Measurements from ENCODE around the gene MGAT5B. TPM values are rescaled to one million over a fixed set of nuclear protein-coding genes. Genes with fewer than 3 reads are reported as not detected.

The MGAT5B gene
- 1.5 and 5.7 TPM in 2 replicates for total RNA-seq (2011; cell fraction: chromatin; rRNA removed; ENCODE audit: low replicate concordance)
- 2.2 and 2.5 TPM in 2 replicates for total RNA-seq (2011; cell fraction: nucleolus; rRNA removed)
- 0.76 and 1.6 TPM in 2 replicates for total RNA-seq (2011; cell fraction: nucleoplasm; rRNA removed)
- total RNA-seq (2014; rRNA removed) (0.18 and 0.29 TPM in 2 replicates), total RNA-seq (2014; rRNA removed; fragmentation: Illumina TruSeq; extraction: Trizol) (0.19 TPM in 1 of 2 replicates, not detected in the other), total RNA-seq (2015; rRNA removed; fragmentation: Illumina TruSeq; extraction: Trizol) (not detected in 2 replicates), total RNA-seq (2021) (0.16 and 0.22 TPM in 2 replicates), polyA plus RNA-seq (2011; rRNA removed) (0.43 and 0.79 TPM in 2 replicates), polyA plus RNA-seq (2014; fragmentation: Illumina TruSeq; extraction: Trizol) (0.09 and 0.17 TPM in 2 replicates), polyA plus RNA-seq (2014; fragmentation: Nextera tagmentation; extraction: Ambion mirVana) (not detected), polyA plus RNA-seq (2014; rRNA removed) (0.16 TPM in 1 of 2 replicates, not detected in the other), polyA minus RNA-seq (2011; rRNA and poly(A)+ RNA removed) (0.09 and 0.11 TPM in 2 replicates), Bru-seq, nascent RNA (percentile 18 among the genes with signal in this experiment), BruChase-seq, experiment 1, labeled RNA remaining after a 2-hour chase (percentile 8 among the genes with signal in this experiment), BruChase-seq, experiment 2, labeled RNA remaining after a 6-hour chase (percentile 8 among the genes with signal in this experiment)
- polyA plus RNA-seq (2011; cell fraction: cytosol; rRNA removed) = 0.59 and 1.2 TPM in 2 replicates
- polyA plus RNA-seq (2011; cell fraction: nucleus; rRNA removed) = 2.3 and 3.9 TPM in 2 replicates
- polyA plus RNA-seq (2012) = 0.19 and 0.22 TPM in 2 replicates
- polyA minus RNA-seq (2011; cell fraction: cytosol; rRNA and poly(A)+ RNA removed) = 1.5 TPM in 1 of 2 replicates, not detected in the other
- polyA minus RNA-seq (2011; cell fraction: nucleus; rRNA and poly(A)+ RNA removed) = 1.5 and 1.9 TPM in 2 replicates
- long read RNA-seq, experiment 1, partial matches to known transcripts = 0 of 1 reads
- long read RNA-seq, experiment 1, other reads (novel, unspliced or antisense) = 1 of 1 reads
- long read RNA-seq, experiment 2 = 0 reads
- long read RNA-seq, experiment 3 = 0 reads

- no TSS peak for BruUV-seq (replicated peaks)
- peak; percentile 18; the same call in 1 of the 2 replicates for TF ChIP-seq ESRRA (IDR thresholded peaks at IDR 0.05; ENCODE audit: borderline replicate concordance, low read depth)
- TF ChIP-seq RCOR1 (IDR thresholded peaks at IDR 0.05; ENCODE audit: borderline replicate concordance in 1 of 2, low read depth in 2 of 2, low read length in 2 of 2) = 0 out of 4 replicates have a peak, but pooled peaks of 1 of the 2 experiments have one; percentile 27
- TF ChIP-seq REST (IDR thresholded peaks at IDR 0.05; ENCODE audit: borderline replicate concordance) = peak; percentile 80
- no peak for TF ChIP-seq REST (CRISPR knock-in tag; IDR thresholded peaks at IDR 0.05; ENCODE audit: low read depth)
- 0 out of 2 replicates have a peak, but pooled peaks have one; percentile 4 for TF ChIP-seq VEZF1 (CRISPR knock-in tag; IDR thresholded peaks at IDR 0.05)
Measured at GRCh38 chr17:76868176-76868668, at the start of gene MGAT5B. Gene MGAT5B, plus strand, starts transcription at chr17:76868404. Its CDS starts 626 bp downstream, at chr17:76869030.

More at GRCh38 chr17:76868176-76868668, at the start of gene MGAT5B:
- ChIA-PET CTCF (ENCODE audit: low intra/inter-chr PET ratio) (interaction anchor here (0.6 to 2.1 kb wide), 5 partner anchors 188 to 628 kb away, joined by 3 to 10 read pairs (median 3); no protein-coding TSS in a partner anchor), POLR2A (interaction anchor here (0.5 to 1.2 kb wide), 5 partner anchors 25 to 188 kb away, joined by 3 to 5 read pairs (median 3); no protein-coding TSS in a partner anchor)
- peaks cover 0 to 19% of the 10 kb centered on the region in 2 experiments; a peak in 2 of 5 replicates for H3K27me3 ChIP-seq (ENCODE audit: control insufficient read depth in 2 of 2, insufficient read depth in 2 of 2, low read length in 2 of 2)
- intact Hi-C loops (cut with micrococcal nuclease) (loop anchor here (5.0 to 10.0 kb wide), 3 partner anchors 76 to 199 kb away; no protein-coding TSS in a partner anchor), in situ Hi-C loops (cut with MboI) (no loop called here)
- H2AFZ ChIP-seq (ENCODE audit: low read depth, low read length) = peak within 1 kb of the TSS; percentile 79
- ATAC-seq (peak; percentile 99), FAIRE-seq (no peak), DNase-seq (ENCODE audit: extremely low read depth in 1 of 4, low spot score in 3 of 4) (peak; percentile 88 to 94 (median 93))
- H3K9ac ChIP-seq (ENCODE audit: insufficient read depth in 1 of 2, low read depth in 2 of 2, low read length in 2 of 2) = peak within 1 kb of the TSS in 1 of 2 experiments; percentile 83; a peak in 2 of 4 replicates
- H3K79me2 ChIP-seq (ENCODE audit: control insufficient read depth, insufficient read depth, low read length) = no peaks in the 10 kb centered on the region
- no peaks in the 10 kb centered on the region; the same call in 1 of the 2 replicates for H4K20me1 ChIP-seq (replicated peaks; ENCODE audit: control insufficient read depth, insufficient read depth, low read length)
- peak within 1 kb of the TSS; percentile 23 for H3K4me3 ChIP-seq
- peaks cover 6 to 45% of the 10 kb centered on the region in 2 experiments; a peak in 3 of 5 replicates for H3K4me1 ChIP-seq (replicated peaks in 1 of 2; ENCODE audit: control insufficient read depth in 2 of 2, insufficient read depth in 2 of 2, low read length in 2 of 2)
- H3K4me2 ChIP-seq (ENCODE audit: insufficient read depth, low read length) = peak within 1 kb of the TSS; percentile 59
- under 1% methylated on average over 31 of the region's 76 CpGs for WGBS (ENCODE audit: insufficient coverage, low coverage, missing lambda C conversion rate)
- H3K9me1 ChIP-seq (ENCODE audit: control insufficient read depth, insufficient read depth, low read length) = no peaks in the 10 kb centered on the region
- no peaks in the 10 kb centered on the region for H3K36me3 ChIP-seq (ENCODE audit: control insufficient read depth, insufficient read depth, low read length)
- H3K27ac ChIP-seq (ENCODE audit: extremely low read depth, low read depth, low read length) = no peak within 1 kb of the TSS
- no peaks in the 10 kb centered on the region for H3K9me3 ChIP-seq (replicated peaks; ENCODE audit: control insufficient read depth, insufficient read depth, low read depth, low read length)
